Hepatocyte (in vitro differentiated cells): ENCODE results near the gene ERAP2.

Experiments used
- CTCF ChIP-seq: fragments of 200-600 bp; sonication (generic); IDR thresholded peaks from 2 replicates; pipeline ENCODE4 v1.5.1; 2016; ENCODE audit warnings: antibody characterized with exemption, mild to moderate bottlenecking; ENCODE audit not compliant: poor library complexity
- EZH2 ChIP-seq: fragments of 200-600 bp; sonication (generic); IDR thresholded peaks from 2 replicates; pipeline ENCODE4 v1.6.1; 2016; ENCODE audit warnings: antibody characterized with exemption, mild to moderate bottlenecking, borderline replicate concordance

DNA sequence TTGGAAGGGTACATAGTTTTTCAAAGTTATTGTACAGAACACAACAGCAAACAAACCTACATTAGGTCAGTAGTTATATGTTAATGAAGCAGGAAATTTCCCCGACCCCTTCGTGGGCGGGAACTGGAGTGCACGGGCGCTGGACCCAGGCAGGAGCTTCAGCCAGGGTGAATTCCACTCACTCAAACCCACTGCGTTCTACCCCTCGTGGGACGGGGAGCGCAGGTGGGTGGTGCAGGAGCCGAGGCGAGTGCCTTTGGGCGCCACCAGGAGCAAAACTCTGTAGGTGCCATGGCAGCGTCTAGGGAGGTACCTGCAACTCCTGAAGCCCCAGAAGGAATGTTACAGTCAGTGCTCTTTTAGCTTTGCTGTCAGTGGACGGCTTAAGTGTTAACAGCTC, 39.0 kb upstream of the ERAP2 start:
- TF ChIP-seq CTCF (no peak), EZH2 (no peak)
